Activated naive CD8-positive, alpha-beta T cell treated with anti-CD3 and anti-CD28 coated beads, Interleukin-2, amount 10 ng/mL, durations not matched to agents 7 days and 5 days (primary cell): ENCODE data around the gene GJC2. TPM values are rescaled to one million over a fixed set of nuclear protein-coding genes. Genes with fewer than 3 reads are reported as not detected.

Experiments
- ATAC-seq: fragments of 150-1000 bp; cut with Tn5 transposase; one replicate; pipeline ENCODE4 v1.10.0; 2021; ENCODE audit warnings: low read depth, moderate library complexity
- POLR2A ChIA-PET: fragments of 350-600 bp; sonication (Branson Sonifier 250); formaldehyde crosslinking; loops from one replicate; lab custom pipeline; 2021; ENCODE audit warnings: antibody characterized with exemption; lab: Charles Lee
- DNase-seq: peaks from one replicate; pipeline ENCODE4 v3.0.0; 2021
- H3K27ac Mint-ChIP-seq: one replicate; pipeline ENCODE4 v1.8.0; 2022; ENCODE audit warnings: mild to moderate bottlenecking, mixed read lengths
- H3K27me3 Mint-ChIP-seq: one replicate; pipeline ENCODE4 v1.8.0; 2022; ENCODE audit warnings: mild to moderate bottlenecking, moderate library complexity, mixed read lengths
- H3K36me3 Mint-ChIP-seq: one replicate; pipeline ENCODE4 v1.8.0; 2021; ENCODE audit warnings: mild to moderate bottlenecking, mixed read lengths
- H3K4me1 Mint-ChIP-seq: one replicate; pipeline ENCODE4 v1.8.0; 2021; ENCODE audit warnings: mixed read lengths
- H3K4me3 Mint-ChIP-seq: one replicate; pipeline ENCODE4 v1.8.0; 2022; ENCODE audit warnings: mild to moderate bottlenecking, moderate library complexity, mixed read lengths
- H3K9me3 Mint-ChIP-seq: one replicate; pipeline ENCODE4 v1.8.0; 2021; ENCODE audit warnings: mixed read lengths
- total RNA-seq, 2 experiments: library from RNA; stranded (reverse); gene quantifications; one replicate each; pipeline ENCODE4 v1.2.3, GENCODE V29; 2021

The GJC2 gene
- total RNA-seq, 2 experiments from 2014 or later: 6.2 to 7.7 TPM

DNA sequence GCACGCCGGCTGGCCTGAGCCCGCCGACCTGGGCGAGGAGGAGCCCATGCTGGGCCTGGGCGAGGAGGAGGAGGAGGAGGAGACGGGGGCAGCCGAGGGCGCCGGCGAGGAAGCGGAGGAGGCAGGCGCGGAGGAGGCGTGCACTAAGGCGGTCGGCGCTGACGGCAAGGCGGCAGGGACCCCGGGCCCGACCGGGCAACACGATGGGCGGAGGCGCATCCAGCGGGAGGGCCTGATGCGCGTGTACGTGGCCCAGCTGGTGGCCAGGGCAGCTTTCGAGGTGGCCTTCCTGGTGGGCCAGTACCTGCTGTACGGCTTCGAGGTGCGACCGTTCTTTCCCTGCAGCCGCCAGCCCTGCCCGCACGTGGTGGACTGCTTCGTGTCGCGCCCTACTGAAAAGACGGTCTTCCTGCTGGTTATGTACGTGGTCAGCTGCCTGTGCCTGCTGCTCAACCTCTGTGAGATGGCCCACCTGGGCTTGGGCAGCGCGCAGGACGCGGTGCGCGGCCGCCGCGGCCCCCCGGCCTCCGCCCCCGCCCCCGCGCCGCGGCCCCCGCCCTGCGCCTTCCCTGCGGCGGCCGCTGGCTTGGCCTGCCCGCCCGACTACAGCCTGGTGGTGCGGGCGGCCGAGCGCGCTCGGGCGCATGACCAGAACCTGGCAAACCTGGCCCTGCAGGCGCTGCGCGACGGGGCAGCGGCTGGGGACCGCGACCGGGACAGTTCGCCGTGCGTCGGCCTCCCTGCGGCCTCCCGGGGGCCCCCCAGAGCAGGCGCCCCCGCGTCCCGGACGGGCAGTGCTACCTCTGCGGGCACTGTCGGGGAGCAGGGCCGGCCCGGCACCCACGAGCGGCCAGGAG is 8.6 kb downstream of the GJC2 start:
- DNase-seq (no peak), ATAC-seq (no peak)
- Mint-ChIP-seq H3K4me3 (no peak overlapping the region), H3K27me3 (no peaks in the 10 kb centered on the region), H3K9me3 (no peaks in the 10 kb centered on the region), H3K27ac (no peak overlapping the region), H3K36me3 (no peaks in the 10 kb centered on the region), H3K4me1 (peaks cover 29% of the 10 kb centered on the region)
- POLR2A ChIA-PET: no interaction called here

DNA sequence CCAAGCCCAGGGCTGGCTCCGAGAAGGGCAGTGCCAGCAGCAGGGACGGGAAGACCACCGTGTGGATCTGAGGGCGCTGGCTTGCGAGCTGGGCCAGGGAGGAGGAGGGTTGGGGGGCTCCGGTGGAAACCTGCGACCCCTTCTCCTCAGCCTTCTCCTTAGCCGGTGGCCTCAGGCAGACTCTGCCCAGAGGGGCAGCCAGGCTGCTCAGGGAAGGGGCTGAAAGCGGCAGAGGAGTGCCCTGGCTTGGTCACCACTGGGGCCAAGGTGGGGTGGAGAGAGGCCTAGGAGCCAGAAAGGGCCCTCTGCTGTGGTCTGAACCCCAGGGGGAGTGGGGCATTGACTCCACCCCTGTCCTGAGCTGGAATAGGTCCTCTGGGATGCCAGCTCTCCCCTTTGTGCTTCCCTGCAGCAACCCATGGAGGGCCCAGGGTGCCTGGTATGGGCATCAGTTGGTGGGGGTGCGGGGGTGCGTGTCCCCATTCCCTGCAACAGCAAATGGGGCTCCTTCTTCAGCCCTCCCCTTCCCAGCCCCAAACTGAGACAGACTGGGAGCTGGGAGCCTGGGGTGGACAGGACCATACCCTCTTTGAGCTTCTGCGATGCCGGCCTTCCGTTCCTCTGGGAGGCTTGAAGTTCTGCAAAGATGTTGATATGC is 9.4 kb downstream of the GJC2 start:
- Mint-ChIP-seq H3K4me1 (peaks cover 30% of the 10 kb centered on the region), H3K4me3 (no peak overlapping the region), H3K27ac (no peak overlapping the region), H3K9me3 (no peaks in the 10 kb centered on the region), H3K36me3 (no peaks in the 10 kb centered on the region), H3K27me3 (no peaks in the 10 kb centered on the region)
- DNase-seq: no peak
- ATAC-seq: no peak
- POLR2A ChIA-PET: interaction anchor here (0.6 to 0.8 kb wide), 2 partner anchors 19 to 21 kb away, joined by 3 to 4 read pairs; no protein-coding TSS in a partner anchor

DNA sequence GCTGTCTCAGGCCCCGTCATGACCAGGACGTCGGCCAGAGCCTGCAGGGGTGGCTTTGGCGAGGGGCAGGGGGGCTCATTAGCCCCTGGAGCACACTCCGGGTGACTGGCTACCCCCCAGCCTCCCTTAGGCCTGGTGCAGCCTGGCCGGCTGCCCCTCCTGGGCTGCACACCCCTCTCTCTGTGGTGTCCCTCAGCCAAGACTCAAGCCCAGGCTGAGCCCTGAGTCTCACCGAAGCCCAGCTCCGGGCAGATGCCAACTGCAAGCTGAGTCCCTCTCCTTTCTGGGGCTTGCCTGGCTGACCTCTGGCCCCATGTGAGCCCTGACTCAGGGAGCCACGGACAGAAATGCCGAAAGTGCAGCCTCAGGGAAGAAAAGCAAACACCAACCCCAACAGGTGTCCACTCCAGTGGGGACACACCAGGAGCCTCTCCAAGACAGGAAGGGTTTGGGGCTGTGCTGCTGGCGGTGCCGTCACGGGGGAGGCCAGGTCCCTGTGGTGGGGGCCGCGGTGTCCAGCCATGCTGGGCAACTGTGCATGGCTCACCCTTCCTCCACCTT is 10.6 kb downstream of the GJC2 start:
- POLR2A ChIA-PET: interaction anchor here (1.3 kb wide), 1 partner anchor 20 kb away, joined by 6 read pairs; no protein-coding TSS in a partner anchor
- H3K27ac Mint-ChIP-seq: no peak overlapping the region
- ATAC-seq (no peak), DNase-seq (no peak)
- H3K4me3 Mint-ChIP-seq: no peak overlapping the region
- H3K27me3 Mint-ChIP-seq: no peaks in the 10 kb centered on the region
- no peaks in the 10 kb centered on the region for H3K9me3 Mint-ChIP-seq
- no peaks in the 10 kb centered on the region for H3K36me3 Mint-ChIP-seq
- H3K4me1 Mint-ChIP-seq: peaks cover 35% of the 10 kb centered on the region

- POLR2A ChIA-PET: interaction anchor here (1.3 to 2.9 kb wide), 2 partner anchors 19 to 21 kb away, joined by 6 to 13 read pairs; no protein-coding TSS in a partner anchor
- ATAC-seq (no peak), DNase-seq (no peak)
- peak overlapping the region; percentile 75 for H3K27ac Mint-ChIP-seq
- H3K4me3 Mint-ChIP-seq: no peak overlapping the region
- no peaks in the 10 kb centered on the region for H3K27me3 Mint-ChIP-seq
- H3K36me3 Mint-ChIP-seq: no peaks in the 10 kb centered on the region
- peaks cover 32% of the 10 kb centered on the region for H3K4me1 Mint-ChIP-seq
- H3K9me3 Mint-ChIP-seq: no peaks in the 10 kb centered on the region
These were observed 11.6 kb downstream of the GJC2 start for GRCh38 chr1:228161362-228161761.

- POLR2A ChIA-PET: interaction anchor here (1.0 to 2.9 kb wide), 5 partner anchors 11 to 302 kb away, joined by 3 to 13 read pairs (median 4); partner anchors contain the start of gene GUK1
These were observed 12.1 kb downstream of the GJC2 start for GRCh38 chr1:228161866-228162265.

DNA sequence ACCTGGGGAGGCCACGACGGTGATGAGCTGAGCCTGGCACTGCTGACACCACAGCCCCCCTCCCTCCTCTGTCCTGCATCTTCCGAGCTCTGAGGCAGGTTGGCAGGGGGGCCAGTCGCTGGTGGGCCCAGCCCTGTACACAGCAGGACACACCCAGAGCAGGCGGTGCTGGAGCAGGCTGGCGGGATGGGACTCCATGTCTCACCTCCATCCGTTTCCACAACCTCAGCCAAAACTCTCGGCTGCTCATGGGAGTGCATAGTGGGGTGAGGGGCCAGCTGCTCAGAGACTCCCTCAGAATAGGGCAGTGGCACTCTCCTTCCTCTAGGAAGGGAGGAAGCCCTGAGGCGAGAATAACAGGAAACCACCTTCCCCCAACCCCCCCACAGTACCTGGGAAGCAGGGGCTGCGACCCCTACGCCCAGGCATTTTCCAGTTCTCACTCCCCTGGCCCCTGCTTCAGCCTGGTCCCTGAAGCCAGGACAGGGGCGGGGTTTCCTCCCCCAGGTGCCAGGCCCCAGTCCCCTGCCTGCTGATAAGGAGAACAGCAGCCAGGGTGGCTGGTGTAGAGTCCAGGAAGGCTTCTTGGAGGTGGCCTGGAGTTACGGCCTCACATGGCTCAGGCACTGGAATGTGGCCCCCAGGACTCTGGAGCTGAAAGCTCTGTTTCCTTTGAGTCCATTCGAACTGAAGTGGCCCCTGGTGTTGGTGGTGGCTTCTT is 12.7 kb downstream of the GJC2 start:
- ATAC-seq (no peak), DNase-seq (no peak)
- no peaks in the 10 kb centered on the region for H3K9me3 Mint-ChIP-seq
- H3K27ac Mint-ChIP-seq: peak overlapping the region; percentile 75
- POLR2A ChIA-PET: interaction anchor here (1.0 to 2.9 kb wide), 4 partner anchors 12 to 302 kb away, joined by 3 to 13 read pairs (median 4); partner anchors contain the start of gene GUK1
- H3K4me1 Mint-ChIP-seq: peaks cover 32% of the 10 kb centered on the region
- peak overlapping the region; percentile 10 for H3K4me3 Mint-ChIP-seq
- no peaks in the 10 kb centered on the region for H3K36me3 Mint-ChIP-seq
- no peaks in the 10 kb centered on the region for H3K27me3 Mint-ChIP-seq

More at GRCh38 chr1:228161866-228162265, 12.1 kb downstream of the GJC2 start:
- H3K36me3 Mint-ChIP-seq: no peaks in the 10 kb centered on the region
- peak overlapping the region; percentile 75 for H3K27ac Mint-ChIP-seq
- no peak overlapping the region for H3K4me3 Mint-ChIP-seq
- peaks cover 35% of the 10 kb centered on the region for H3K4me1 Mint-ChIP-seq
- DNase-seq: no peak
- H3K9me3 Mint-ChIP-seq: no peaks in the 10 kb centered on the region
- ATAC-seq: no peak
- no peaks in the 10 kb centered on the region for H3K27me3 Mint-ChIP-seq

DNA sequence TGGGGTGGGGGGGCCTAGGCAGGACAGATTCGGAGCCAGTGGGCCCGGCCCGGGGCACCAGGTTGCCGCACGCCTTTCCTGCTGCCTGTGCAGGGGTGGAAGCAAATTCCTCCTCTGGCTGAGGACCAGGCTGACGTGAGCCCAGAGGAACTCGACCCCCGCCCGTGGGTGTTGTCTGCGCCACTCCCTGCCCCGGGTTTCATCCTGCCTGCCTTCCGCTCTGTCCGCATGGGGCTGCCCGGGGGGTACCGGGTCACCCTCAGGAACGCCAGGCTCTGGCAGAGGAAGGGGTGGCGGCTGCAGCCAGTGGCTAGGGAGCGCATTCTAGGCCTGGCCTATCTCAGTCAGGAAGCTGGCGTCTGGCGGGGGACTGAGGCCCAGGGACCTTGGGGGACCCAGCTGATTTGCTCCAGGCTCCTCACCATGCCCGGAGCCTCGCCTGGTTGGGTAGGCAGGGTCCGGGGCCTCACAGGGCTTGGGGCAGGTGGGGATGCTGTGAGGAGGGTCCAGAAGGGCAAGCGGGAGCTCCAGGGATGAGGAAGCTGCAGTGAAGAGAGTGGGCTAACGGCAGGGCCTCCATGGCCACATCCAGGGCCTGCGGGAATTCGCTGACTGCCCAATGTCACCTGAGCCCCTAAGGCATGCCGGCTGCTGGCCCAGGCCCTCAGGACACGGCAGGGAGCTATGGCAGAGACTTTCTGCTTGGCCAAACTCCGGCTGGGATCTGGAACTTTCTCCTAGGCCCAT is 13.4 kb downstream of the GJC2 start:
- Mint-ChIP-seq H3K27ac (peak overlapping the region; percentile 75), H3K4me1 (peaks cover 33% of the 10 kb centered on the region), H3K4me3 (no peak overlapping the region), H3K27me3 (no peaks in the 10 kb centered on the region), H3K36me3 (no peaks in the 10 kb centered on the region), H3K9me3 (no peaks in the 10 kb centered on the region)
- POLR2A ChIA-PET: interaction anchor here (0.6 to 2.9 kb wide), 5 partner anchors 10 to 57 kb away, joined by 3 to 13 read pairs (median 4); partner anchors contain the start of gene GUK1
- ATAC-seq: no peak
- DNase-seq: no peak

DNA sequence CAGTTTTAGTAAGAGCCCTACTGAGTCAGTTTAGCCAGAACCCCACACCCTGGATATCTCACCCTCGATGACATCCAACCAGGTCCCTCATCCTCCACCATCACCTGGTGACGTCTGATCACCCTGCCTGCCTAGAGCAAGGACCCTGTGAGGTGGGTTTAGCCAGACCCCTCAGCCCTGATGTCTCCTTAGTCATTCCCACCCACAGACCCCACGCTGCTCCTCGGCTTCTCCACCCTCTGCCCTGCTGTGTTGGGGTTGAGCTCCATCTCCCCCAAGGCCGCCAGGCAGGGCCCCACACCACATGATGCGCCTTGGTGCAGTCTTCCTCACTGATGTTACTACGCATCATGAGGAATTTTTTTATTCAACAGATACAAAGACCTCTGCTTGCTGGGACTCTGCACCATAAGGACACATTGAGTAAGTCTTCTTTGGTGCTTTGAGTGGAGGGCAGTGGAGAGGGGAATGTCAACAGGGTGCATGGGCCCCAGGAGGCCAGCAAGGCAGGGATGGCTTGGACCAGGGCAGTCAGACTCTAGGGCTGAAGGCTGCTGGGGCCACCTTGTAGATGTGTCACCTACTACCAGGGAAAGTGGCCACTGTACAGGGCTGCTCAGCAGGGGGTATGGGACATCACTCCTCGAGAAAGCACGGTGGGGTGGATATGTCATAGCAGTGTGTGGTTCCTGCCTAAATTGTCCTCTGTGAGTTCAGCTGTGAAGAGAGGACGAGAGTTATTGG is 14.2 kb downstream of the GJC2 start:
- peak overlapping the region; percentile 96 for H3K27ac Mint-ChIP-seq
- POLR2A ChIA-PET: interaction anchor here (0.6 to 3.3 kb wide), 7 partner anchors 10 to 82 kb away, joined by 3 to 62 read pairs (median 9); partner anchors contain the start of genes ARF1 and GUK1
- DNase-seq (no peak), ATAC-seq (no peak)
- H3K36me3 Mint-ChIP-seq: no peaks in the 10 kb centered on the region
- no peaks in the 10 kb centered on the region for H3K9me3 Mint-ChIP-seq
- peak overlapping the region; percentile 74 for H3K4me3 Mint-ChIP-seq
- H3K27me3 Mint-ChIP-seq: no peaks in the 10 kb centered on the region
- H3K4me1 Mint-ChIP-seq: peaks cover 33% of the 10 kb centered on the region

DNA sequence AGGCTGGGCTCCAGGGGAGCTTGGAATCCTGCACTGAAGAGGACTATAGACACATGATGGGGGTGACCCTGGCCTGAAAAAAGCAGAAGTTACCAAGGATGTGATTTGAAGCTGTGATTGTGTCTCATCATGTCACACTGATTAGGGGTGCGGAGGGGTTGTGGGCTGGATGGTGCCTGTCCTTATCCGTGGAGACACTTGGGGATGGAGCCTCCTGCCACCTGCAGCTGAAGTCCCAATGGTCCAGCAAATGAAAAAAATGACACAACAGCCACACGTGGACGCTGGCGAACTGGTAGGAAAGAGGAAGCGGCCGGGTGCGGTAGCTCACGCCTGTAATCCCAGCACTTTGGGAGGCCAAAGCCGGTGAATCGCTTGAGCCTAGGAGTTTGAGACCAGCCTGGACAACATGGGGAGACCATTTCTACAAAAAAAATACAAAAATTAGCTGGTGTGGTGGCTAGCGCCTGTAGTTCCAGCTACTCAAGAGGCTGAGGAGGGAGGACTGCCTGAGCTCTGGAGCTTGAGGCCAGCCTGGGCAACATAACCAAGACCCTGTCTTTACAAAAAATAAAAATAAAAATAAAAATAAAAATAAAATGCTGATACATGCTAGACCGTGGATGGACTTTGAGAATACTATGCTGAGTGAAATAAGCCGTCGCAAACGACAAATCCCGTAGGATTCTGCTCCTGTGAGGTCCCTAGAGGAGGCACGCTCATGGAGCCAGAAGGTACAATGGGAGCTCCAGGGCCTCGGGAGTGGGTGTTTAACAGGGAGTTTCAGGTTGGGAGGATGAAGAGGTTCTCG is 15.0 kb downstream of the GJC2 start:
- Mint-ChIP-seq H3K27ac (peak overlapping the region; percentile 96), H3K4me3 (peak overlapping the region; percentile 94), H3K27me3 (no peaks in the 10 kb centered on the region), H3K36me3 (no peaks in the 10 kb centered on the region), H3K9me3 (no peaks in the 10 kb centered on the region), H3K4me1 (peaks cover 34% of the 10 kb centered on the region)
- no peak for DNase-seq
- POLR2A ChIA-PET: interaction anchor here (1.0 to 3.3 kb wide), 14 partner anchors 8 to 322 kb away, joined by 3 to 62 read pairs (median 7); partner anchors contain the start of genes ARF1, GUK1, MRPL55 and TRIM11
- no peak for ATAC-seq

DNA sequence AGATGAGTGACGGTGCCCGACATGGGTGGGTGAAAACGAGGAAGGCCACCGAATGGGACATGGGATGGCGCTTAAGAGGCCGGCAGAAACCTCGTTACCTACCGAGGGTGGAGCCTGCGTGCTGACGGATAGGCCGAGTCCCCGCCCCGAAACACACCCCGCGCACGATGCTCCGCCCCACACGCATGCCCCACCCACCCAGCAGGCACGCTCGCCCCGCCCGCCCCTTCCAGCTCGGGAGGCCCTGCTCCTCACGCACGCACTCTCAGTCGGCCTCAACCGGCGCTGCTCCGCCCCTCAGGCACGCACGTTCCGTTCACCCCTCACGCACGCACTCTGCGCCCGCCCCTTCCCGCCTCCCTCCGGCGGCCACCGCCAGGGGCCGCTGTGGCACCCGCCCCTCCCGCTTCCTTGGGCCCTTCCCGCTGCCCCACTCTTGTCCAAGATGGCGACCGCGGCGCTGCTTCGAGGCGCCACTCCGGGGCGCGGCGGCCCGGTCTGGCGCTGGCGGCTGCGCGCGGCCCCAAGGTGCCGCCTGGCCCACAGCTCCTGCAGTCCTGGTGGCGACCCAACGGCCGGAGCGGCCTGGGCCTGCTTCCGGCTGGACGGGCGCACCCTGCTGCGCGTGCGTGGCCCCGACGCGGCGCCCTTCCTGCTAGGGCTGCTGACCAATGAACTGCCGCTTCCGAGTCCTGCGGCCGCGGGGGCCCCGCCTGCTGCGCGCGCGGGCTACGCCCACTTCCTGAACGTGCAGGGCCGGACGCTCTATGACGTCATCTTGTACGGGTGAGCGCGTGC is 15.8 kb downstream of the GJC2 start, which contains the start of gene IBA57:
Gene IBA57, plus strand, starts transcription at position 433 of the 798 bp plus-strand sequence. Its CDS starts 13 bp downstream, at position 446.
- Mint-ChIP-seq H3K27ac (peak within 1 kb of the TSS; percentile 96), H3K4me3 (peak within 1 kb of the TSS; percentile 94), H3K4me1 (peaks cover 33% of the 10 kb centered on the region), H3K9me3 (no peaks in the 10 kb centered on the region), H3K27me3 (no peaks in the 10 kb centered on the region), H3K36me3 (no peaks in the 10 kb centered on the region)
- ATAC-seq: peak; percentile 88
- POLR2A ChIA-PET: interaction anchor here (0.7 to 3.3 kb wide), 16 partner anchors 9 to 321 kb away, joined by 3 to 62 read pairs (median 7); partner anchors contain the start of genes ARF1, GUK1, MRPL55 and TRIM11
- DNase-seq: peak; percentile 100
